Measurements from ENCODE around the gene GOLGA5.

- TF ChIP-seq CTCF (IDR thresholded peaks at IDR 0.05): no peak
- no peak for TF ChIP-seq POLR2AphosphoS5 (IDR thresholded peaks at IDR 0.05; ENCODE audit: low read depth, low read length)
- TF ChIP-seq SIN3A (IDR thresholded peaks at IDR 0.05; ENCODE audit: borderline replicate concordance, insufficient read depth, low read depth, low read length): no peak
- TF ChIP-seq REST (IDR thresholded peaks at IDR 0.05; ENCODE audit: insufficient read depth in 1 of 2, low read depth in 2 of 2, low read length in 1 of 2): no peak
Measured at GRCh38 chr14:92789457-92790089, 4.5 kb upstream of the GOLGA5 start.
